NCI-H2171 treated with DMSO at 0.1 percent for 48 hours (cell line): Measurements from ENCODE around the gene SEMA3F.

ENCODE experiments used
- DNase-seq: peaks from one replicate; lab custom pipeline; 2025; lab: John Stamatoyannopoulos, UW

Gene SEMA3F

DNA sequence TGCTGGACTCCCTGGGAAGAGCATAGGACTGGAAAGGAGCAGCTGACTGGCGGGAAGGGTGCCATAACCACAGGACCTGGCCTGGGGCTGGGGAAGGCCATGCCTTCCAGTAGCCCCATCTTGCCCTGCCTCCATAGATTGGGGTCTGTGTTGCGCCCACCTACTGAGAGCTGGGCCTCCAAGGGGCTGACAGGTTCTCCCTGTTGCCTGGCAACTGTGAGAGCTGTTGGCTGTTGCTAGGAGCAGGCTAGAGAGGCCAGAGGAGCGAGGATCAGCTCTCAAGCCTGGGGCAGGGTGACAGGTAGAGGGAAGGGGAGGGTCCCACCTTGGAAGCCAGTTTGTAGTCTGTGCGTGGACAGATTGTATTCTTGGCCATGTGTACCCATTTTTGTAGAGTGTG lies 78.1 kb downstream of the SEMA3F start:
- no peak for DNase-seq

DNA sequence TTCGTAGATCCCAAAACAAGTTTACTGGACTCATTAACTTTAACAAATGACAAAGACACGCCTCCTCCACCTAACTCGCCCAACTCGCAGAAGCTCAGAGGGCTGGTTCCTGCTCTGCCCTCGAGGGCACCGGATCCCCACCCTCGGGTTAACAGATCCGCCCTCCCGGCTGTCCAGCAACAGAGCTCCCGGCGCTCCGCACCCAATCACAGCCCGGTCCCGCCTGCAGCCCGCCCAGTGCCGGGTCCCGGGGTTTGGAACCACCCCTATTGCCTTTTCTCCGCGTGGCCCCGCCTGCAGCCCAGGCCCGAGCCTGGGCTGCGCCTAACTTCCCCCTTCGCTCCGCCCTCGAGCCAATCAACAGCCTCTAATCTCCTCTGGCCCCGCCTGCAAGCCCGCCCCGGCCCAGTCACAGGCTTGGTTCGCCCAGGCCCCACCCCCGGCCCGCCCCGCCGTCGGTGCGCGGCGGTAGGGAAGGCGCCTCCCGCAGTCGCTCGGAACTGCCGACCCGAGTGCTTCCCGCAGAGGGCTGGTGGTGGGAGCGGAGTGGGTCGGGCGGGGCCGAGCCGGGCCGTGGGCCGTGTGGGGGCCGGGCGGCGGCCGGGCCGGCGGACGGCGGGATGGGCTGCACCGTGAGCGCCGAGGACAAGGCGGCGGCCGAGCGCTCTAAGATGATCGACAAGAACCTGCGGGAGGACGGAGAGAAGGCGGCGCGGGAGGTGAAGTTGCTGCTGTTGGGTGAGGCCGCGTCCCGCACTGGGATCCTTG lies 80.8 kb downstream of the SEMA3F start, which contains the start of gene GNAI2:
Gene GNAI2, plus strand, starts transcription at position 489 of the 768 bp plus-strand sequence. Its CDS starts 132 bp downstream, at position 621.
- DNase-seq: peak; percentile 94

DNA sequence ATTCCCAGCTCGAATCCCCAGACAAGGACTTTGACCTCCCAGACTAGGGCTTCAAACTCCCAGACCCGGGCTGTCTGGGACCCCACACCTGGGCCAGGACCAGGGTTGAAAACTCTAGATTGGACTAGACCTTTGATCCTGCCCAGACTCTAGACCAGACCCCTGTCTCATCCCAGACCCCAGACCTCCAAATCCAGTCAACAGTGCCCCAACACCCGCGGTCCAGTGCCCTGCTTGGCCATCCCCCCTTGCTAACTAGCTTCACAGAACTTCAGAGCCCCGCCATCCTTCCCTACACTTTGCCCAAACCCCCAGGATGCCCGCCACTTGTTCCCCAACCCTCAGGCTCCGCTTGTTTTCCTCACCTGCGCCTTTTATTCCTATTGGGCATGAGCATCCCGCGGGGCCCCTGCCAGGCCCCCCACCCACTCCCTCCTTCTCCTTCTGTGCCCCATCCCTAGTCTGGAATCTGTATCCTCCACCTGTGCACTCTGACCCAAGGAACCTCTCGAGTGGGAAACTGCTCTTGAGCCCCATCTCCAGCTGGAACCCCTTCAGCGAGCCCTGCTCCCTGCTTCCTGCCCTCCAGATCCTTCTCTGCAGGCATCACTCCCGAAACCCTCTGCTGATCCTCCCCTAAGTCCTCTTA lies 81.5 kb downstream of the SEMA3F start:
- DNase-seq: no peak

DNA sequence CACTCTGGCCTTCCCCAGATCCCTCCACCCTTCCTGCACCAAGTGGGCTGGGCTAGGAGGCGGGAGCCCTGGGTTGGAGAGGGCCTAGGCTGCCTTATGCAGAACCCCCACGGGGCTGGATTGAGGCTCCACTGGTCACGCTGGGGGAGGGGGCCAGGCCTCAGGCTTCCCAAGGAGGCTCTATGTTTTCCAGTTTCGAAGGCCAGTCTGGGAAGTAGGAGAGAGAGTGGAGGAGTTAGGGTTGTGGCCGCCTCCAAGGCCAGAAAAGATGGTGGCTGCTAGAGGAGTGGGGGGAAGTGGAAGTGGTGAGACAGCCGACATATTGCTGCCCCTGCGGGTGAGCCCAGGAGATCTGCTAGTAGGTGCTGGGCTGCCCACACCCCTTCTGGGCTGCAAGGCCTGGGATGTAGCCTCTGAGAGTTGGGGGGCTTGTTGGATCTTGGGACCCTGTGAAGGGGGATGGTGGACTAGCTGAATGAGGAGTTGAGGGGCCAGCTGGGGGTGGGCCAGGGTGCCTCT lies 82.1 kb downstream of the SEMA3F start:
- no peak for DNase-seq

DNA sequence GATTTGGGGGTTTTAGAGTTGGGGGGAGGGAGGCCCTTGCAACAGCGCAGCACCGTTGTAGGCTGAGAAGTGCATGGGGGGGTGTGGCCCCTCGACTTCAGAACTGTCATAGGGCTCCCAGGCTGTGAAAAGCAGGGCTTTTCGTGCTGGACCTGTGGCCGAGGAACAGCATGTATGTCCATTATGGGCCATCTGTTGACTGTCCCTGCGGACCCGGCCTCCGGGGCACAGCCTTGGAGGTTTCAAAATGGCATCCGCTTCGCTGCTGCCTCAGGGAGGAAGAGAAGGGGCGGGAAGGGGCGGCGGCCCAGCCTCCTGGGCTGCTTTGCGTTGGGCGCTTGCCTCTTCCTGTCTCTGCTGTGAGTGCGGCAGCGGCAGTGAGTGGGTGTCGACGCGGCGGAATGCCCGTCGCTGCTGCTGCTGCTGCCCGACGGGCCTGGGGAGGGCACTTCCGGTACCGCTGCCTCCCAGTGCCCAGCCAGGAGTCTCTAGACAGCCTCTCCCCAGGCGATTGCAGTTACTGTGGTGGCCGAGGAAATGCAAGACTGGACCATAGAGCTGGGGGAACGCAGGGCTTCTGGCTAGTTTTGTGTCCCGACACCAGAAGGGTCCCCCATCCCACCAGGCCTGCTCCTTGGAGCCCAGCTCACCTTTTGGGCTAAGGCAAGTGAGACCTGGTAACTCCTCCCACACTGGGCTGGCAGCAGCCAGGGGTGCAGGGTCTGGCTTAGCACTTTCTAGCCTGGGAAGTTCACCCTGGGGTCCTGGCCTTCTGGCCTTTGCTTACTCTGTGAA lies 82.8 kb downstream of the SEMA3F start:
- no peak for DNase-seq

DNA sequence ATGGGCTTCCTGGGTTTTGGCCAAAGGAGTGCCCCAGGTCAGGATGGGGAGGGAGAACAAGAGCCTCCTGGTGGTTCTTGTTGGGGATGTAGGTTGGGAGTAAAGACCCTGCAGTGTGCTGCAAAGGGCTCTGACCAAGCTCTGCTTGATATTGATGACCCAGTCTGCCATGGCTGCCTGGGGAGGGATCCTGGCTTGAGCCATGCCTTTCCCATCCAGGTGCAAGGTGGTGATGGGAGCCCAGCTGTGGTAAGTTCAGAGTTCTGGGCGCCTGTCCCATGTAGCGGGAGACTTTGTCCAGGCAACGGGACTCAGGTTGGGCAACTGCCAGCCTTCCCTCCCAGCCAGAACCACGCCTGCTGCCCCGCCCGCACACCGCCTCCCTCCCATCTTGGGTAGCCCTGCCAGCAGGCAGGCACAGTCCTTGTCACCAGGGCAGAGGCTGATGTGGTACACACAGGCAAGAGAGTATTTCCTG lies 83.5 kb downstream of the SEMA3F start:
- no peak for DNase-seq
